Calu3 (cell line): ENCODE results near the gene PRLH. TPM values are rescaled to one million over a fixed set of nuclear protein-coding genes. Genes with fewer than 3 reads are reported as not detected.

Experiments used
- BruUV-seq: library from RNA; stranded (reverse); fragments of 400-500 nt; replicated peaks from 2 replicates; lab custom pipeline; 2021; lab: Mats Ljungman, UMichigan
- CTCF ChIA-PET: fragments of 300-600 bp; sonication (Branson Sonifier 250); formaldehyde crosslinking; loops from one replicate; lab custom pipeline; 2022; ENCODE audit warnings: antibody characterized with exemption; lab: Charles Lee
- DNase-seq: peaks from one replicate; pipeline ENCODE4 v3.0.0; 2022
- H3K27ac Mint-ChIP-seq: one replicate; pipeline ENCODE4 v1.8.0; 2022; ENCODE audit warnings: mixed read lengths; ENCODE audit not compliant: unreplicated experiment
- H3K27me3 Mint-ChIP-seq: one replicate; pipeline ENCODE4 v1.8.0; 2022; ENCODE audit warnings: mixed read lengths; ENCODE audit not compliant: unreplicated experiment
- H3K36me3 Mint-ChIP-seq: one replicate; pipeline ENCODE4 v1.8.0; 2022; ENCODE audit warnings: mild to moderate bottlenecking, moderate library complexity, mixed read lengths; ENCODE audit not compliant: insufficient read depth, unreplicated experiment
- H3K4me1 Mint-ChIP-seq: one replicate; pipeline ENCODE4 v1.8.0; 2022; ENCODE audit warnings: mild to moderate bottlenecking, low read depth, mixed read lengths; ENCODE audit not compliant: unreplicated experiment
- H3K4me3 Mint-ChIP-seq: one replicate; pipeline ENCODE4 v1.8.0; 2022; ENCODE audit warnings: mild to moderate bottlenecking, low read depth, moderate library complexity, mixed read lengths; ENCODE audit not compliant: unreplicated experiment
- H3K9me3 Mint-ChIP-seq: one replicate; pipeline ENCODE4 v1.8.0; 2022; ENCODE audit warnings: low read depth, mixed read lengths; ENCODE audit not compliant: unreplicated experiment
- CTCF ChIP-seq: fragments of 200-600 bp; IDR thresholded peaks from one replicate; pipeline ENCODE4 v1.8.0; 2022; ENCODE audit warnings: antibody characterized with exemption; ENCODE audit not compliant: unreplicated experiment
- intact Hi-C: fragments of 100-400 bp; cut with micrococcal nuclease; formaldehyde crosslinking; loops from one replicate; pipeline ENCODE4 v1.10.0; 2022; ENCODE audit not compliant: unreplicated experiment
- total RNA-seq: library from RNA; stranded (reverse); gene quantifications from 2 replicates; pipeline ENCODE4 v1.2.3, GENCODE V29; 2022

The PRLH gene
- total RNA-seq, 1 experiment from 2014 or later = not detected

GRCh38 chr2:237555560-237555959 is 10.8 kb upstream of the PRLH start:
- DNase-seq = no peak
- no peak overlapping the region for H3K27ac Mint-ChIP-seq
- no TSS peak for BruUV-seq
- no peak for TF ChIP-seq CTCF
- no peaks in the 10 kb centered on the region for H3K9me3 Mint-ChIP-seq
- H3K4me3 Mint-ChIP-seq = no peak overlapping the region
- H3K27me3 Mint-ChIP-seq = peaks cover 14% of the 10 kb centered on the region
- no peaks in the 10 kb centered on the region for H3K36me3 Mint-ChIP-seq
- CTCF ChIA-PET = no interaction called here
- intact Hi-C loops = no loop called here
- no peaks in the 10 kb centered on the region for H3K4me1 Mint-ChIP-seq

GRCh38 chr2:237556773-237557632 is 9.4 kb upstream of the PRLH start:
- no peak for DNase-seq
- CTCF ChIA-PET = interaction anchor here (1.6 kb wide), 1 partner anchor 15 kb away, joined by 3 read pairs; no protein-coding TSS in a partner anchor
- intact Hi-C loops = no loop called here
- no TSS peak for BruUV-seq
- Mint-ChIP-seq H3K27ac (no peak overlapping the region), H3K27me3 (peaks cover 14% of the 10 kb centered on the region), H3K9me3 (no peaks in the 10 kb centered on the region), H3K4me1 (no peaks in the 10 kb centered on the region), H3K4me3 (no peak overlapping the region), H3K36me3 (no peaks in the 10 kb centered on the region)
- TF ChIP-seq CTCF = no peak

- Mint-ChIP-seq H3K36me3 (no peaks in the 10 kb centered on the region), H3K27me3 (peaks cover 14% of the 10 kb centered on the region), H3K27ac (no peak overlapping the region), H3K4me1 (no peaks in the 10 kb centered on the region), H3K4me3 (no peak overlapping the region), H3K9me3 (no peaks in the 10 kb centered on the region)
- no TSS peak for BruUV-seq
- intact Hi-C loops = no loop called here
- no peak for TF ChIP-seq CTCF
- no peak for DNase-seq
- CTCF ChIA-PET = interaction anchor here (1.6 kb wide), 1 partner anchor 14 kb away, joined by 3 read pairs; no protein-coding TSS in a partner anchor
These were observed 8.8 kb upstream of the PRLH start for GRCh38 chr2:237557633-237558015.

- no peak for DNase-seq
- Mint-ChIP-seq H3K4me1 (no peaks in the 10 kb centered on the region), H3K9me3 (no peaks in the 10 kb centered on the region), H3K27me3 (peaks cover 14% of the 10 kb centered on the region), H3K36me3 (no peaks in the 10 kb centered on the region), H3K27ac (no peak overlapping the region), H3K4me3 (no peak overlapping the region)
- no TSS peak for BruUV-seq
- intact Hi-C loops = no loop called here
- TF ChIP-seq CTCF = no peak
- CTCF ChIA-PET = no interaction called here
These were observed 7.3 kb upstream of the PRLH start for GRCh38 chr2:237558961-237559641.
